Psoas muscle (tissue), 8 donors: Measurements from ENCODE around the gene ZC3H8. TPM values are rescaled to one million over a fixed set of nuclear protein-coding genes. Genes with fewer than 3 reads are reported as not detected.

Experiments
- ATAC-seq, 4 donors: fragments of 200-7000 bp; cut with Tn5 transposase; one replicate each; pipeline ENCODE4 v1.9.1; 2020; ENCODE audit warnings: moderate library complexity in 3 of 4, mild to moderate bottlenecking in 2 of 4
- DNase-seq, 2 donors: peaks; one replicate each; pipeline ENCODE4 v3.0.0-alpha.2; 2020
- H3K27ac ChIP-seq: fragments of 200-600 bp; one replicate; pipeline ENCODE4 v1.8.0; 2022
- H3K27me3 ChIP-seq, 3 donors: fragments of 200-600 bp in 1 of 3; one replicate each; pipeline versions ENCODE4 v1.6.1 to v1.8.0; 2013 to 2022; ENCODE audit warnings: low read length in 2 of 3, mild to moderate bottlenecking in 2 of 3, moderate library complexity in 1 of 3; ENCODE audit not compliant: insufficient read depth in 3 of 3
- H3K36me3 ChIP-seq, 2 donors: fragments of 200-600 bp in 1 of 2; one replicate each; pipeline versions ENCODE4 v1.6.1 to v1.8.0; 2013 to 2022; ENCODE audit warnings: low read depth in 1 of 2, mild to moderate bottlenecking in 1 of 2, moderate library complexity in 1 of 2; ENCODE audit not compliant: insufficient read depth in 1 of 2
- H3K4me1 ChIP-seq: fragments of 200-600 bp; one replicate; pipeline ENCODE4 v1.8.0; 2022
- H3K4me3 ChIP-seq: fragments of 200-600 bp; one replicate; pipeline ENCODE4 v1.8.0; 2022; ENCODE audit warnings: mild to moderate bottlenecking
- H3K9me3 ChIP-seq: fragments of 200-600 bp; one replicate; pipeline ENCODE4 v1.8.0; 2022
- WGBS, 3 donors: extraction: QIAGEN DNeasy Blood & Tissue Kit; methylation state at CpG; one replicate each; pipeline versions ENCODE4 v1.1.6 to v1.1.7; 2013; 5-methylcytosine and 5-hydroxymethylcytosine counted together
- intact Hi-C, 2 donors: fragments of 100-400 bp; cut with DNase I; formaldehyde crosslinking; loops; one replicate each; pipeline versions ENCODE4 v1.11.0 to v1.14.2; 2022
- polyA plus RNA-seq, 3 donors: library from polyadenylated mRNA; stranded (reverse); fragments of 200-250 nt; gene quantifications; one replicate each; pipeline ENCODE4 v1.2.3, GENCODE V29; 2013
- total RNA-seq, 4 donors: library from RNA; stranded (reverse); fragmentation: NEBNext Ultra II Directional in 2 of 4; extraction: Animal tissue kit (Norgen Biotek cat#: 25700) in 2 of 4; gene quantifications; one replicate each; pipeline versions ENCODE4 v1.2.1 to v1.2.4, GENCODE V29; 2021 to 2023
- TF ChIP-seq, protein P1 (sequence below): fragments of 200-600 bp; IDR thresholded peaks from one replicate; pipeline ENCODE4 v1.8.0; 2022; ENCODE audit warnings: antibody characterized with exemption
- donor health status: healthy with polysubstance abuse.
- donor health status: DM: no; HTN: no; CAD: no; lungs with moderate emphysema.
- donor health status: Bipolar disorder and iron deficiency.
- donor health status: healthy.
- donor health status: DM: yes; HTN: yes; CAD: no.
- donor health status: DM: no; HTN: no; CAD: no.
- donor health status: DM: no; HTN: no; CAD: no.
- donor health status: DM: yes; HTN: yes; CAD: no.

ZC3H8 gene
- total and polyA plus RNA-seq, 7 donors: 8.3 to 22.5 (median 15.2) TPM

DNA sequence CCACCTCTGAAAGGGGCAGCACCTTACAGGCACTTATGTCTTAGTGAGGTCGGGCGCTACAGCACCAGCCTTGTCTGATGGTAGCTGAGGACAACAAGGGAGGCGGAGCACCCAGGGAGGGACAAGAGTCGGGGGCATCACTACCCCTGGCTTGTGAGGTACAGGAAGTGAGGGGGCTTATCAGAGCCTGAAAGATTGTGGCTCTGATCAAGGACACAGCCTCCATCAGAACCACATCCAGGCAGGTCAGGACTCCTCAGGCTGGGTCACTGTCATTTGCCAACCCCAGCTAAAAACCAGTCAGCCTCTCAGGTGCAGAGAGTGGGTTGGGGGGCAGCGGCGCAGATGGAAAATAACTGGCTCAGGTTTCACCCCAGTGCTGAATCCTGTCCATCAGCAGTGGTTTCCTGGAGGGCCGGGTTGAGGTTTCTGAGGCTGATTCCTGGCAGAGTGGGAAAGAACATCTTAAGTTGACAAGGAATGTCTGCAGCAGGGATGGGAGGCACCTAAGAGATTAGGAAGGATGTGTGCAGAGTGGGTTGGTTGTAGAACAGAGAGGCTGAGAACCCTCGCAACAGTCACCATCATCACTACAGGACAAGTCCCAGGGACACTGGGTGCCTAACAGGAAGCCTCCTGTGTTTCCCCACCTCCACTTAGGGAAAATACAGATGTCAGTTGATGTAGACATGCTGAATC lies 71.4 kb downstream of the ZC3H8 start:
- ATAC-seq: no peak
- no peak for DNase-seq
- no peaks in the 10 kb centered on the region for H3K4me1 ChIP-seq
- peaks cover 0 to 25% (median 2%) of the 10 kb centered on the region in 3 donors for H3K27me3 ChIP-seq
- TF ChIP-seq, protein P1, sequence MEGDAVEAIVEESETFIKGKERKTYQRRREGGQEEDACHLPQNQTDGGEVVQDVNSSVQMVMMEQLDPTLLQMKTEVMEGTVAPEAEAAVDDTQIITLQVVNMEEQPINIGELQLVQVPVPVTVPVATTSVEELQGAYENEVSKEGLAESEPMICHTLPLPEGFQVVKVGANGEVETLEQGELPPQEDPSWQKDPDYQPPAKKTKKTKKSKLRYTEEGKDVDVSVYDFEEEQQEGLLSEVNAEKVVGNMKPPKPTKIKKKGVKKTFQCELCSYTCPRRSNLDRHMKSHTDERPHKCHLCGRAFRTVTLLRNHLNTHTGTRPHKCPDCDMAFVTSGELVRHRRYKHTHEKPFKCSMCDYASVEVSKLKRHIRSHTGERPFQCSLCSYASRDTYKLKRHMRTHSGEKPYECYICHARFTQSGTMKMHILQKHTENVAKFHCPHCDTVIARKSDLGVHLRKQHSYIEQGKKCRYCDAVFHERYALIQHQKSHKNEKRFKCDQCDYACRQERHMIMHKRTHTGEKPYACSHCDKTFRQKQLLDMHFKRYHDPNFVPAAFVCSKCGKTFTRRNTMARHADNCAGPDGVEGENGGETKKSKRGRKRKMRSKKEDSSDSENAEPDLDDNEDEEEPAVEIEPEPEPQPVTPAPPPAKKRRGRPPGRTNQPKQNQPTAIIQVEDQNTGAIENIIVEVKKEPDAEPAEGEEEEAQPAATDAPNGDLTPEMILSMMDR: no peak
- intact Hi-C loops: no loop called here
- no peak overlapping the region for H3K4me3 ChIP-seq
- no peaks in the 10 kb centered on the region for H3K36me3 ChIP-seq
- H3K27ac ChIP-seq: no peak overlapping the region
- no peaks in the 10 kb centered on the region for H3K9me3 ChIP-seq
- WGBS, 3 donors: 89 to 92% (median 90%) methylated on average over 8 of the region's 8 CpGs

DNA sequence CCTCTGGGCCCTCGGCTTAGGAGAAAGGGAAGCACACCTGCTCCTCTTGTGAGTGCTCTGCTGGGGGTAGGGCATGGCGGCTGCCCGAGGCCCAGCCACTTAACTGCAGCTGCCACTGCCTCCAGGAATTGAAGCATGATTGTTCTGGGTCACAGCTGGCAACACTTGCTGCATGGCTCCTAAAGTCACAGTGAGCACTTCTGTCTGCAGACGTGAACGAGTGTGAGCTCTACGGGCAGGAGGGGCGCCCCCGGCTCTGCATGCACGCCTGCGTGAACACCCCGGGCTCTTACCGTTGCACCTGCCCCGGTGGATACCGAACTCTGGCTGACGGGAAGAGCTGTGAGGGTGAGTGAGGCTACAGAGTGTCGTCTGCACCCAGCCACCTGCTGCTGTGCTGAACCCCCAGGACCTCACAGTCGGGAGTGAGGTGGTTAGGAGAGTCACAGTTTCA lies 72.2 kb downstream of the ZC3H8 start:
- peaks cover 0 to 25% (median 2%) of the 10 kb centered on the region in 3 donors for H3K27me3 ChIP-seq
- intact Hi-C loops: no loop called here
- no peak for DNase-seq
- WGBS, 3 donors: 32 to 58% (median 42%) methylated on average over 17 of the region's 17 CpGs
- TF ChIP-seq, protein P1: no peak
- H3K27ac ChIP-seq: no peak overlapping the region
- H3K4me1 ChIP-seq: no peaks in the 10 kb centered on the region
- H3K4me3 ChIP-seq: no peak overlapping the region
- no peaks in the 10 kb centered on the region for H3K36me3 ChIP-seq
- H3K9me3 ChIP-seq: no peaks in the 10 kb centered on the region
- no peak for ATAC-seq

DNA sequence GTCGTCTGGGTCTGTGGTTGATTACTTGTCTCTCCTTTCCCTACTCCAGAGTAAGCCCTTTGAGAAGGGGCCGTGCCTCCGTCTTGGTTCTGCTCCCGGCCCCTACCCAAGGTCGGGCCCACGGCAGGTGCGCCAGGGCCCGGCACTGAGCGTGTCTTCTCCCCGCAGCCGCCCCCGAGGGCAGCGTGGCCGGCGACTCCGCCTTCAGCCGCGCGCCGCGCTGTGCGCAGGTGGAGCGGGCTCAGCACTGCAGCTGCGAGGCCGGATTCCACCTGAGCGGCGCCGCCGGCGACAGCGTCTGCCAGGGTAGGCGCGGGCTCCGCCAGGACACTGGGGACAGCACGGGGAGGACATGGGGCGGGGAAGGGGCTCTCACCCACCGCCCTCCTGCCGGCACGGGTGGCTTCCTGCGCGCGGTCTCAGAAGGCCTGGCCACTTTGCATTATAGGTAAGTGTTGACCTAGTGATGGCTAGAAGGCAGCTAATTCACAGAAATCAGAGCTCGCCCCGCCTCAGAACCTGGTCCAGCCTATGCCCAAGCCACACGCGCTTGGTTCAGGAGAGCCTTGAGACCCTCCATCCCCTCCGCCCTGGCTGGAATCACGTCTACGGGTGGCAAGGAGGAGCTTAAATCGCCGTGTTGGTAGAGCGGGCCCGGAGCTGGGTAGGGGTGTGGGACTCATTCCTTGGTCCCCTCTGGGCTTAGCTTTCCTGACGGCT lies 73.1 kb downstream of the ZC3H8 start:
- Histone ChIP-seq H3K27me3 (peaks cover 0 to 25% (median 2%) of the 10 kb centered on the region in 3 donors), H3K36me3 (no peaks in the 10 kb centered on the region), H3K27ac (no peak overlapping the region), H3K4me3 (no peak overlapping the region), H3K4me1 (no peaks in the 10 kb centered on the region), H3K9me3 (no peaks in the 10 kb centered on the region)
- TF ChIP-seq, protein P1: no peak
- ATAC-seq (no peak), DNase-seq (no peak)
- WGBS, 3 donors: 38 to 53% (median 47%) methylated on average over 51 to 54 of the region's 54 CpGs
- intact Hi-C loops: no loop called here

DNA sequence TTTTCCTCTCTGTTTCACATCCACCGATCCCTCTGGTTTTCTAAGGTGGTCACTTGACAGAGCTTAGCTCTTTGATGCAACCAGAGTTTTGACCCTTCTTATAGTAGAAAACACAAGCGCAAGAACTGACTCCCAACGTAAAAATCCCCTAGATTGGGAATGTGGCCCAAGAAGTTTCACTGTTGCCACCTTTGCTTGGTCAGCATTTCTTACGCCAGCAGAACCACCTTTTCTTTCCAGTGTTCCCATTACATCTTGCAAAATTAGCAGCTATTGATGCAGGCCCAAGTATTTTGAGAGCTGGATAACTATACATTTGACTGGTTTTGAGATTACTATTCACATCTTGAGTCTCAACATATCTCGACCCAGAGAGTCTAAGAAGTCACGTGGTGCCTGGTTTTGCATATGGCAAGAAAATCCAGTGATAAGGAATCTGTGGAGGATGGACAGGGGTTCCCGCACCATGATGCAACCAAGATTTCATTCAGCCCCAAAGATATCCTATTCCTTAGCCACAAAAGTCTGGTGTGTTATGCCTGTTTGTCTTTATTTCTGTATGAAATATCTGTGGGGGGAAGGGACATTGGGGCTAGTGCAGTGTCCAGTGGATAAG lies 78.8 kb downstream of the ZC3H8 start:
- H3K27ac ChIP-seq: no peak overlapping the region
- ATAC-seq (no peak), DNase-seq (no peak)
- H3K36me3 ChIP-seq: no peaks in the 10 kb centered on the region
- H3K4me1 ChIP-seq: no peaks in the 10 kb centered on the region
- no peaks in the 10 kb centered on the region for H3K9me3 ChIP-seq
- TF ChIP-seq, protein P1: no peak
- H3K4me3 ChIP-seq: no peak overlapping the region
- intact Hi-C loops: no loop called here
- WGBS, 3 donors: 95 to 97% (median 97%) methylated on average over 7 of the region's 7 CpGs
- peaks cover 0 to 19% (median 2%) of the 10 kb centered on the region in 3 donors for H3K27me3 ChIP-seq
